PFSK-1 (cell line): ENCODE measurements around the gene SLC9B2.

Experiments
- FOXP2 ChIP-seq: optimal IDR thresholded peaks from 2 replicates; pipeline ENCODE3; 2011; ENCODE audit warnings: borderline replicate concordance, control low read depth, inconsistent platforms; ENCODE audit not compliant: insufficient read depth; ENCODE audit errors: extremely low read length, extremely low read depth
- POLR2AphosphoS5 ChIP-seq: IDR thresholded peaks from 2 replicates; pipeline ENCODE4 v1.6.1; 2012; ENCODE audit warnings: low read depth, mild to moderate bottlenecking, control low read depth, low read length, moderate library complexity
- REST ChIP-seq, 2 experiments: IDR thresholded peaks; 2 replicates each; pipeline versions ENCODE4 v1.6.1 to v1.8.0; 2011 to 2012; ENCODE audit warnings: low read depth in 2 of 2, low read length in 2 of 2, control low read depth in 1 of 2, inconsistent platforms in 1 of 2, mild to moderate bottlenecking in 1 of 2, moderate library complexity in 1 of 2; ENCODE audit not compliant: insufficient read depth in 1 of 2
- SIN3A ChIP-seq: IDR thresholded peaks from 2 replicates; pipeline ENCODE4 v1.6.1; 2012; ENCODE audit warnings: mild to moderate bottlenecking, low read length, moderate library complexity, borderline replicate concordance; ENCODE audit not compliant: insufficient read depth
- TAF1 ChIP-seq: IDR thresholded peaks from 2 replicates; pipeline ENCODE4 v1.6.1; 2012; ENCODE audit warnings: low read length, control low read depth, borderline replicate concordance; ENCODE audit not compliant: insufficient read depth

- no peak for TF ChIP-seq REST (IDR thresholded peaks at IDR 0.05; ENCODE audit: insufficient read depth in 1 of 2, low read depth in 2 of 2, low read length in 2 of 2)
- no peak for TF ChIP-seq TAF1
- TF ChIP-seq FOXP2 = no peak
- no peak for TF ChIP-seq POLR2AphosphoS5
- TF ChIP-seq SIN3A = no peak
These were observed 95.6 kb downstream of the SLC9B2 start for GRCh38 chr4:102981005-102981404.
